ENCODE data around the gene MERTK.
"Not testable (repeated sequence)": the region's sequence is repeated elsewhere in the genome, so short reads cannot be mapped to it uniquely, and the experiment has no call there.

MERTK gene

GRCh38 chr2:111946294-111947114 lies 48.1 kb downstream of the MERTK start:
- DNase-seq = peak; percentile 8

GRCh38 chr2:111947219-111947618 lies 48.8 kb downstream of the MERTK start:
- DNase-seq = no peak

- no peak for DNase-seq
Observed at GRCh38 chr2:111948832-111949231, 50.4 kb downstream of the MERTK start.

- DNase-seq = no peak
Observed at GRCh38 chr2:111950236-111950635, 51.8 kb downstream of the MERTK start.

DNA sequence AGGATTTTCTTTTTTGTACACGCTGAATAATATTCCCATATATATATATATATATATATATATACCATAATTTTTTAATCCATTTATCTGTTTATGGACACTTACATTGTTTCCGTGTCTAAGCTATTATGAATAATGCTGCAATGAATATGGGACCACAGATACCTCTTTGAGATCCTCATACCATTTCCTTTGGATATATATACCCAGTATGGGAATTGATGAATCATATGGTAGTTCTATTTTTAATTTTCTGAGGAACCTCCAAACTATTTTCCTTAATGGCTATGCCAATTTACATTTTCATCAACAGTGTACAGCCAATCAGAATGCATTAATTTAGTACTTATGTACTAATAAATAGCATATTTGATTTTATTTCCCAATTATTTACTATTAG lies 53.1 kb downstream of the MERTK start:
- no peak for DNase-seq

- no peak for DNase-seq
Observed at GRCh38 chr2:111952871-111953452, 54.6 kb downstream of the MERTK start.

- peak; percentile 3 for DNase-seq
Observed at GRCh38 chr2:111954602-111955332, 56.4 kb downstream of the MERTK start.

DNA sequence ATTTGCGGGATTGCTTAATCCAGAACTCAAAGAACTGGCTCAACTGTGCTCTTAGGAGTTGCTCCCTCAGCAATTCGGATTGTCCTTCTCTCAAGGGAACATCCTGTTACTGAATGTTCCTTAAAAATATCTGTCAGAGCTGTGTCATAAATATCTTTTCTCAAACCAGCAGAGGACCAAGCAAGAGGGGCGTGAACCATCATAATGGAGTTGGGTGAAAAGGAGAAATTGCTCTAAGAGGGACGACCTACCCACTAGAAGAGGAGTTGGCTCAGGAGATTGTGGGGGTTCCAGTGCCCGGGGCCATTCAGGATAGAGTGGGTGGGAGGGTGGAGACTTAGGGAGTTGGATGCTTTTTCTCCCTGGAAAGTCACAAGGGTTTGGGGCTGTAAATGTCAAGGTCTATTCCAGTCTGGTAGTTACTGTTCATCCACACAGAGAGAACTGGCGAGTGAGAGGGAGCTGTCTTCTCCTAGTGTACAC lies 59.5 kb downstream of the MERTK start:
- DNase-seq = no peak

DNA sequence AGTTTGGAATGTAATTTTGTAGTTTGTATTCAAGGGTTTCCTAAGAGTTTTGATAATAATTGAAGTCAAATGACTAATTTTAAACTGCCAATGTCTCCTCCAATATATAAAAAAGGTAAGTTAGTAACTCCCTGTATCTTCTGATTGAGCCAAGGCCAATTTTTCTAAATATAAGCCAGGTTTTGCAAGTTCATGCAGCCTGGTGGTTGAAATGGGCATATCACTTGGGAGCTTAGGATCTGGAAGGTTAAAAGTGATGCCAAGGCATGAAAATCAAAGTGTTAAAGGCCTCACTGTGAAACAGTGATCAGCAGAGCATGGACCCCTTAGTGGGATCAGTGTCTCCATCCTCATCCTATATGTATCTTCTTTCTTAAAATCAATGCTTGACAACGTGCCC lies 60.5 kb downstream of the MERTK start:
- no peak for DNase-seq

- DNase-seq = no peak
Observed at GRCh38 chr2:111961663-111962062, 63.3 kb downstream of the MERTK start.

DNA sequence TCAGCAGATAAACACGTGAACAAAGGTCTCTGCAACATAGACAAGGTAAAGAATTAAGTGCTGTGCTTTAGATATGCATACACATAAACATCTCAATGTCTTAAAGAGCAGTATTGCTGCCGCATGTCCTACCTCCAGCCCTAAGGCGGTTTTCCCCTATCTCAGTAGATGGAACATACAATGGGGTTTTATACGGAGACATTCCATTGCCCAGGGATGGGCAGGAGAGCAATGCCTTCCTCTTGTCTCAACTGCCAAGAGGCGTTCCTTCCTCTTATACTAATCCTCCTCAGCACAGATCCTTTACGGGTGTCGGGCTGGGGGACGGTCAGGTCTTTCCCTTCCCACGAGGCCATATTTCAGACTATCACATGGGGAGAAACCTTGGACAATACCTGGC lies 64.7 kb downstream of the MERTK start:
- DNase-seq = not testable (repeated sequence)

- not testable (repeated sequence) for DNase-seq
Observed at GRCh38 chr2:111963508-111963907, 65.1 kb downstream of the MERTK start.

- no peak for DNase-seq
Observed at GRCh38 chr2:111965062-111965461, 66.7 kb downstream of the MERTK start.

- no peak for DNase-seq
Observed at GRCh38 chr2:111966241-111966640, 67.8 kb downstream of the MERTK start.

GRCh38 chr2:111967018-111967417 lies 68.6 kb downstream of the MERTK start:
- no peak for DNase-seq

- DNase-seq = no peak
Observed at GRCh38 chr2:111970453-111970852, 72.0 kb downstream of the MERTK start.

GRCh38 chr2:111972955-111973565 lies 74.7 kb downstream of the MERTK start:
- no peak for DNase-seq

- no peak for DNase-seq
Observed at GRCh38 chr2:111973701-111974100, 75.3 kb downstream of the MERTK start.

DNA sequence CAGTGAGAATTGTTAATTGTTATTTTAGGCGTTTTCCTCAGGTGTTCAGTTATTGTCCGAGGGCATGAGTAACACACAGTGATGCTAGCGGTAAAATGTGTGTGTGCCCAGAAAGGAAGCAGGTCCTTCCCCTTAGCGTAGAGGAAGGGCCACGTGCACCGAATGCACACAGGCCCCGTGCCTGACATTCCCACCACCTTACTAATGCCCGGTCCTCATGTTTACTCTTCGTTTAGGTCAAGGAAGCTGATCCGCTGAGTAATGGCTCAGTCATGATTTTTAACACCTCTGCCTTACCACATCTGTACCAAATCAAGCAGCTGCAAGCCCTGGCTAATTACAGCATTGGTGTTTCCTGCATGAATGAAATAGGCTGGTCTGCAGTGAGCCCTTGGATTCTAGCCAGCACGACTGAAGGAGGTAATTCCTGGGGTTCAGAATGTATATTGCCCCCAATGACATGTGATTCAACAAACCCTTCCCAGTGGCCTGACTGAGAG lies 76.7 kb downstream of the MERTK start:
- DNase-seq = peak; percentile 83

- DNase-seq = no peak
Observed at GRCh38 chr2:111975819-111976218, 77.4 kb downstream of the MERTK start.

DNA sequence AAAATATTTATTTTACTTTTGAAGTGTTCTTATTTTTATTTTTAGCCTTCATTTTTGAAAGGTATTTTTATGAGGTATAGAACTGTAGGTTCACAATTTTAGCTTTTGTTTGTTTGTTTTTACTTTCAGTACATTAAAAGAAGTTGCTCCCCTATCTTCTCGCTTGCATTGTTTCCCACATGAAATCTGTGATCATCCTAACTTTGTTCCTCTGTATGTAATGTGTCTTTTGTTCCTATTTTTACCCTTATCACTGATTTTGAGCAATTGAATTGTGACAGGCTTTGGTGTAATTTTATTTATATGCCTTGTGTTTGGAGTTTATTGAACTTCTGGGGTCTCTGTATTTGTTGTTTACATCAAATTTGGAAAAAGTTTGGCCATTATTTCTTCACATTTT lies 78.8 kb downstream of the MERTK start:
- no peak for DNase-seq

DNA sequence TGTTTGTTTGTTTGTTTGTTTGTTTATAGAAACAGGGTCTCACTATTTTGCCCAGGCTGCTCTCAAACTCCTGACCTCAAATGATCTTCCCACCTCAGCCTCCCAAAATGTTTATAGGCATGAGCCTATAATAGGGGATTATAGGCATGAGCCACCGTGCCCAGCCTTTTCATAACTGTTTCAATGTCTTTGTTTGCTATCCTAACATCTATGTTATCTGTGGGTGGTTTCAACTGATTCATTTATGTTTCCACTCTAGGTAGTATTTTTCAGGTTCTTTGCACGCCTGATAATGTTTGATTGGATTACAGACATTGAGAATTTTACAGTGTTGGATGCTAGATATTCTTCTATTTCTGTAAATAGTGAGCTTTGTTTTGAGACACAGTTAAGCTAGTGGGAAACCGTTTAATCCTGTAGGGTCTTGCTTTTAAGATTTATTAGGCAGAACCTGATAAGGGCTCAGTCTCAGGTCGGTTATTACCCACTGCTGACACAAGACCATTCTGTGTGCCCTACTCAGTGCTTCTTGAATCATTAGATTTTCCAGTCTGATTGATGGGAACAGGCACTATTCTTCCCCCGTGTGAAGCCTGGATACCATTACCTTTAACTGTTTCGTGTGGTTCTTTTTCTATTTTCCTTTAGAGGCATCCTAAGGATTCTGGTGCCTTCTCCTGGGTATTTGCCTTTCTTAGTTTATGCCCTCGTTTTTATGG lies 80.2 kb downstream of the MERTK start:
- DNase-seq = no peak
